CD8-positive, alpha-beta memory T cell (primary cell): Measurements from ENCODE around the gene CABP4. TPM values are rescaled to one million over a fixed set of nuclear protein-coding genes. Genes with fewer than 3 reads are reported as not detected.

Experiments used
- CTCF ChIA-PET: fragments of 350-600 bp; sonication (Branson Sonifier 250); formaldehyde crosslinking; loops from one replicate; lab custom pipeline; 2021; ENCODE audit warnings: antibody characterized with exemption; lab: Charles Lee
- POLR2A ChIA-PET: fragments of 350-600 bp; sonication (Branson Sonifier 250); formaldehyde crosslinking; loops from one replicate; lab custom pipeline; 2021; ENCODE audit warnings: antibody characterized with exemption; lab: Charles Lee
- DNase-seq, 5 donors: peaks; one replicate each; pipeline versions ENCODE4 v3.0.0 to v3.0.0-alpha.2; 2020 to 2022; ENCODE audit warnings: mixed read lengths in 1 of 5
- H3K27ac ChIP-seq: one replicate; pipeline ENCODE4 v1.7.0; 2013; ENCODE audit warnings: low read depth, mild to moderate bottlenecking, low read length, moderate library complexity
- H3K27me3 ChIP-seq: 2 replicates; pipeline ENCODE4 v1.7.0; 2013; ENCODE audit warnings: low read length, mild to moderate bottlenecking; ENCODE audit not compliant: insufficient read depth, poor library complexity, severe bottlenecking
- H3K36me3 ChIP-seq: 2 replicates; pipeline ENCODE4 v1.7.0; 2013; ENCODE audit warnings: mild to moderate bottlenecking, low read length, moderate library complexity; ENCODE audit not compliant: insufficient read depth
- H3K4me1 ChIP-seq: 2 replicates; pipeline ENCODE4 v1.7.0; 2013; ENCODE audit warnings: mild to moderate bottlenecking, low read length, moderate library complexity; ENCODE audit not compliant: insufficient read depth
- H3K4me3 ChIP-seq: 2 replicates; pipeline ENCODE4 v1.7.0; 2013; ENCODE audit warnings: mild to moderate bottlenecking, low read length
- H3K9me3 ChIP-seq: 2 replicates; pipeline ENCODE4 v1.7.0; 2013; ENCODE audit warnings: mild to moderate bottlenecking, low read length
- H3K27ac Mint-ChIP-seq, 8 donors: one replicate each; pipeline ENCODE4 v1.8.0; 2020 to 2021; ENCODE audit warnings: mixed read lengths in 8 of 8, mild to moderate bottlenecking in 6 of 8, inconsistent platforms in 3 of 8, moderate library complexity in 3 of 8
- H3K27me3 Mint-ChIP-seq, 2 donors: one replicate each; pipeline ENCODE4 v1.8.0; 2020 to 2021; ENCODE audit warnings: mixed read lengths in 2 of 2, mild to moderate bottlenecking in 1 of 2, moderate library complexity in 1 of 2
- H3K36me3 Mint-ChIP-seq, 3 donors: one replicate each; pipeline ENCODE4 v1.8.0; 2020 to 2021; ENCODE audit warnings: mixed read lengths in 3 of 3, inconsistent platforms in 1 of 3, mild to moderate bottlenecking in 1 of 3
- H3K4me1 Mint-ChIP-seq, 3 donors: one replicate each; pipeline ENCODE4 v1.8.0; 2020 to 2021; ENCODE audit warnings: mixed read lengths in 3 of 3, inconsistent platforms in 1 of 3, mild to moderate bottlenecking in 1 of 3
- H3K4me3 Mint-ChIP-seq, 7 donors: one replicate each; pipeline ENCODE4 v1.8.0; 2020 to 2021; ENCODE audit warnings: mixed read lengths in 7 of 7, mild to moderate bottlenecking in 6 of 7, moderate library complexity in 4 of 7, inconsistent platforms in 2 of 7
- H3K9me3 Mint-ChIP-seq, 5 donors: one replicate each; pipeline ENCODE4 v1.8.0; 2020 to 2022; ENCODE audit warnings: mixed read lengths in 5 of 5, mild to moderate bottlenecking in 3 of 5, moderate library complexity in 2 of 5, inconsistent platforms in 1 of 5
- polyA plus RNA-seq: library from polyadenylated mRNA; unstranded; fragments of 300-500 nt; fragmentation: Illumina TruSeq; gene quantifications from one replicate; pipeline ENCODE4 v1.2.3, GENCODE V29; 2021
- total RNA-seq, 2 experiments: library from RNA; stranded (reverse); gene quantifications; one replicate each; pipeline ENCODE4 v1.2.3, GENCODE V29; 2021

The CABP4 gene
- total and polyA plus RNA-seq, 3 experiments from 2014 or later, result 0.28 to 0.36 (median 0.33) TPM

DNA sequence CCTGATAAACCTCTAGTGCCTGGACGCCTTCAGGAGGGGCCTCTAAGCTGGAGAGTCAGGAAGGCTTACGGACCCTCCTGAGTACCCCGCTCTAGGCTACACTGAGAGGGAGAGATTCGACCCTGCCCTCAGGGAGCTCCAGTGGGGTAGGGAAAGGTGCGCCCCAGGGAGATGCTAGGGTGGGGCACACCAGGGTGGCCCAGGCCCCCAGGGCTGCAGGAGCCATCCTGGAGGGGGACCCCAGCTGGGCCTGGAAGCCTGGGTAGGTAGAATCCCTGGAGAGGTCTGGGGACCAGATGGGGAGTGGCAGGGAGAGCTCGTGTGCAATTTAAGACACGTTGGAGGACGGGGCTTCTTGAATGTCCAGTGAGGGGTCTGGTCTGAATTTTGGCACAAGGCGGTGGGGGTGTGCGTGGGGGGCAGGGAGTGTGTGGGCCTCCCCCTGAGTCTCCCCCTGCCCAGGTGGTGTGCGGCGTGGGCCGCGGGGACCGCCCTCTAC, 35.0 kb upstream of the CABP4 start:
- Mint-ChIP-seq H3K9me3 (no peaks in the 10 kb centered on the region), H3K27me3 (no peaks in the 10 kb centered on the region), H3K4me1 (peaks cover 42 to 62% (median 52%) of the 10 kb centered on the region in 3 donors), H3K36me3 (no peaks in the 10 kb centered on the region), H3K4me3 (peak overlapping the region; percentile 73 to 90 (median 83)), H3K27ac (peak overlapping the region; percentile 78 to 95 (median 86))
- H3K36me3 ChIP-seq, result no peaks in the 10 kb centered on the region
- H3K4me3 ChIP-seq, result peak overlapping the region; percentile 58
- H3K4me1 ChIP-seq, result peaks cover 51% of the 10 kb centered on the region
- ChIA-PET POLR2A (interaction anchor here (0.7 to 5.9 kb wide), 10 partner anchors 8 to 67 kb away, joined by 3 to 111 read pairs (median 8); partner anchors contain the start of genes POLD4, PPP1CA, PTPRCAP and RPS6KB2), CTCF (interaction anchor here (0.7 to 9.8 kb wide), 7 partner anchors 11 to 75 kb away, joined by 3 to 108 read pairs (median 3); partner anchors contain the start of genes PPP1CA, PTPRCAP, RAD9A and TBC1D10C)
- H3K27ac ChIP-seq, result peak overlapping the region; percentile 51
- no peak for DNase-seq
- H3K27me3 ChIP-seq, result no peaks in the 10 kb centered on the region
- H3K9me3 ChIP-seq, result no peaks in the 10 kb centered on the region

DNA sequence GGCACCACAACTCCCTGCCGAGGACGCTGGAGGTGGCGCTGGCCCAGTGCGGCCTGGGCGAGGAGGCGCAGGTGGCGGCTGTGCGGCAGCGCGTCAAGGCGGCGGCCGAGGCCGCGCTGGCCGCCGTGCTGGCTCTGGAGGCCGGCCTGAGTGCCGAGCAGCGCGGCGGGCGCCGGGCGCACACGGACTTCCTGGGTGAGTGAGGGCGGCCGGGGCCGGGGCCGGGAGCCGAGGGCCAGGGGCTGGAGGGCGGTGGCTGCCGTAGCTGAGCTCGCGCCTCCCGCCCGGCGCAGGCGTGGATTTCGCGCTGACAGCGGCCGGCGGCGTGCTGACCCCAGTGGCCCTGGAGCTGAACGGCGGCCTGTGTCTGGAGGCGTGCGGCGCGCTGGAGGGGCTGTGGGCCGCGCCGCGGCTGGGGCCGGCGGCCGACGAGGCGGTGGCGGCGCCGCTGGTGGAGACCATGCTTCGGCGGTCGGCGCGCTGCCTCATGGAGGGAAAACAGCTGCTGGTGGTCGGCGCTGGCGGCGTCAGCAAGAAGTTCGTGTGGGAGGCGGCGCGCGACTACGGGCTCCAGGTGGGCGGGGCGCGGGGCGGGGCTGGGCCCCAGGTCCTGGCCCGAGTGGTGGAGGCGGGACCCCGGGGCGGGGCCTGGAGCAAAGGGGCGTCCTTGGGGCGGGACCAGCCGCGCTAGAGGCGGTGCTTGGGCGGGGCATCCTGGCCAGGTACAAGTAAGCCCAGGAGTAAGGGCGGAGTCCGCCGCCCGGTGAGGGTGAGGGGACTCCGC, 34.3 kb upstream of the CABP4 start:
- peak overlapping the region; percentile 75 to 95 (median 88) for H3K27ac Mint-ChIP-seq
- H3K4me3 ChIP-seq, result peak overlapping the region; percentile 58
- peaks cover 49% of the 10 kb centered on the region for H3K4me1 ChIP-seq

DNA sequence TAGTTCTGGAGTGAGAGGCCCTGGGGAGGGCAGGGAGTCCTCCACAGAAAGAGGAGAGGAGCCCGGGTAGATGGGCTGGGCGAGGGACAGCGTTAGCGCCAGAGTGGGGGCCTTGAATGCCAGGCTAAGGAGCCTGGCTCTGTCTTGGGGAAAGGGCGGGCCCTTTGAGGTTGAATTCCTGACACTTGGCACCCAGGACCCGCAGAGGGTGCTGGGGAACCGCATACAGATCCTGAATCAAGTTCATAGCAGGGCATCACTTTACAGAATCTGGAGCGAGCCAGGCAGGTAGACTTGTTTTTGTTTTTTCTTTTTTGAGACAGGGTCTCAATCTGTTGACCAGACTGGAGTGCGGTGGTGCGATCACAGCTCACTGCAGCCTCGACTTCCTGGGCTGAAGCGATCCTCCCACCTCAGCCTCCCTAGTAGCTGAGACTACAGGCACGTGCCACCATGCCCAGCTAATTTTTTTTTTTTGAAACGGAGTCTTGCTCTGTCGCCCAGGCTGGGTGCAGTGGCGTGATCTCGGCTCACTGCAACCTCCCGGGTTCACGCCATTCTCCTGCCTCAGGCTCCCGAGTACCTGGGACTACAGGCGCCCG, 33.6 kb upstream of the CABP4 start:
- Mint-ChIP-seq H3K27ac (peak overlapping the region in 7 of 8 donors; percentile 75 to 94 (median 84)), H3K9me3 (no peaks in the 10 kb centered on the region), H3K36me3 (no peaks in the 10 kb centered on the region), H3K4me3 (peak overlapping the region; percentile 46 to 83 (median 71)), H3K27me3 (peaks cover 0 to 1% of the 10 kb centered on the region in 2 donors), H3K4me1 (peaks cover 36 to 55% (median 44%) of the 10 kb centered on the region in 3 donors)
- H3K36me3 ChIP-seq, result no peaks in the 10 kb centered on the region
- H3K27ac ChIP-seq, result no peak overlapping the region
- ChIA-PET CTCF (interaction anchor here (1.2 to 9.8 kb wide), 4 partner anchors 10 to 30 kb away, joined by 3 to 108 read pairs (median 8); partner anchors contain the start of genes PPP1CA, RAD9A and TBC1D10C), POLR2A (interaction anchor here (0.6 to 5.9 kb wide), 8 partner anchors 9 to 83 kb away, joined by 3 to 111 read pairs (median 8); partner anchors contain the start of genes POLD4, PPP1CA, PTPRCAP and TBC1D10C)
- H3K4me3 ChIP-seq, result peak overlapping the region; percentile 54
- H3K9me3 ChIP-seq, result no peaks in the 10 kb centered on the region
- peaks cover 42% of the 10 kb centered on the region for H3K4me1 ChIP-seq
- no peak for DNase-seq
- no peaks in the 10 kb centered on the region for H3K27me3 ChIP-seq

More for the DNA sequence above, 34.3 kb upstream of the CABP4 start:
- Mint-ChIP-seq H3K27me3 (peaks cover 0 to under 1% of the 10 kb centered on the region in 2 donors), H3K36me3 (no peaks in the 10 kb centered on the region), H3K4me3 (peak overlapping the region; percentile 70 to 90 (median 83)), H3K4me1 (peaks cover 43 to 62% (median 51%) of the 10 kb centered on the region in 3 donors), H3K9me3 (no peaks in the 10 kb centered on the region)
- Histone ChIP-seq H3K27ac (peak overlapping the region; percentile 51), H3K9me3 (no peaks in the 10 kb centered on the region), H3K36me3 (no peaks in the 10 kb centered on the region), H3K27me3 (no peaks in the 10 kb centered on the region)
- DNase-seq, result peak; percentile 97 to 99 (median 98)
- ChIA-PET POLR2A (interaction anchor here (0.6 to 5.9 kb wide), 10 partner anchors 8 to 83 kb away, joined by 3 to 111 read pairs (median 6); partner anchors contain the start of genes POLD4, PPP1CA, PTPRCAP and RPS6KB2), CTCF (interaction anchor here (1.2 to 9.8 kb wide), 5 partner anchors 10 to 48 kb away, joined by 3 to 108 read pairs (median 9); partner anchors contain the start of genes PPP1CA, RAD9A, TBC1D10C and TMEM134)

DNA sequence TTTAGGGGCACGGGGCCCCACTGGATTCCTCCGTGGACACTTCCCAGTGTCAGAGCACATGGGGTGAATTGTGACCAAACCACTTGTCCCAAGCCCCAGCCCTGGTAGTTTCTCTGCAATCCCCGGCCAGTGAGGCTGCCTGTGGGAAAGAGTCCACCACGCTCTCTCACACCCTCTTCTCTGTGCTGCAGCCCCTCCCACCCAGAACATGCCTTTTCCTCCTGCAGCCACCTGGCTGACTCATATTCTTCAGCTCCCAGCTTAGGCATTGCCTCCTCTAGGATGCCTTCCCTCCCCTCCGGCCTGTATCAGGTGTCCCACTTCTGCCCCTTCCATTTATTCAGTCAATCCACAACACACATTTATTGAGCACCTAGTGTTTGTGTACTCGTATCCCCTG, 32.3 kb upstream of the CABP4 start:
- Mint-ChIP-seq H3K4me3 (peak overlapping the region in 1 of 7 donors; percentile 24), H3K9me3 (no peaks in the 10 kb centered on the region), H3K36me3 (peaks cover 0 to under 1% (median 0%) of the 10 kb centered on the region in 3 donors), H3K27me3 (peaks cover 0 to 3% of the 10 kb centered on the region in 2 donors), H3K27ac (peak overlapping the region in 3 of 8 donors; percentile 22 to 75 (median 73)), H3K4me1 (peaks cover 35 to 50% (median 42%) of the 10 kb centered on the region in 3 donors)
- POLR2A ChIA-PET, result interaction anchor here (0.6 to 1.2 kb wide), 5 partner anchors 8 to 580 kb away, joined by 3 to 7 read pairs (median 3); partner anchors contain the start of gene TBC1D10C
- H3K27ac ChIP-seq, result no peak overlapping the region
- H3K36me3 ChIP-seq, result no peaks in the 10 kb centered on the region
- no peak for DNase-seq
- H3K4me1 ChIP-seq, result peaks cover 36% of the 10 kb centered on the region
- no peaks in the 10 kb centered on the region for H3K27me3 ChIP-seq
- CTCF ChIA-PET, result interaction anchor here (1.7 to 2.2 kb wide), 2 partner anchors 14 to 21 kb away, joined by 6 to 10 read pairs; partner anchors contain the start of gene PPP1CA
- H3K4me3 ChIP-seq, result no peak overlapping the region
- H3K9me3 ChIP-seq, result no peaks in the 10 kb centered on the region

DNA sequence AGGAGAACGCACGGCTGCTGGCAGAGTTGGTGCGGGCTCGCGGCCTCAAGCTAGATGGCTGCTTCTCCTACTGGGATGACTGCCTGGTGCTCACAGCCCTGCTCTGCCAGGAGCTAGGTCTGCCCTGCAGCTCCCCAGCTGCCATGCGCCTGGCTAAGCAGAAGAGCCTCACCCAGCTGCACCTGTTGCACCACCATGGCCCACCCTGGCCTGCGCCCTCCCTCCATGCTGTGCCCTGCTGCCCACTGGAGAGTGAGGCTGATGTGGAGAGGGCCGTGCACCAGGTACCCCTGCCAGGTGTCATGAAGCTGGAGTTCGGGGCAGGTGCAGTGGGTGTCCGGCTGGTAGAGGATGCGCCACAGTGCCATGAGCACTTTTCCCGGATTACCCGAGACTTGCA, 31.7 kb upstream of the CABP4 start:
- DNase-seq, result no peak
- Histone ChIP-seq H3K4me1 (peaks cover 31% of the 10 kb centered on the region), H3K36me3 (no peaks in the 10 kb centered on the region), H3K27me3 (no peaks in the 10 kb centered on the region), H3K9me3 (no peaks in the 10 kb centered on the region), H3K4me3 (no peak overlapping the region), H3K27ac (no peak overlapping the region)
- Mint-ChIP-seq H3K27ac (peak overlapping the region in 1 of 8 donors; percentile 75), H3K9me3 (no peaks in the 10 kb centered on the region), H3K4me1 (peaks cover 34 to 48% (median 41%) of the 10 kb centered on the region in 3 donors), H3K4me3 (peak overlapping the region in 1 of 7 donors; percentile 24), H3K36me3 (peaks cover 0 to 5% (median 0%) of the 10 kb centered on the region in 3 donors), H3K27me3 (peaks cover 0 to 6% of the 10 kb centered on the region in 2 donors)
- ChIA-PET CTCF (interaction anchor here (1.7 to 2.2 kb wide), 2 partner anchors 15 to 22 kb away, joined by 6 to 10 read pairs; partner anchors contain the start of gene PPP1CA), POLR2A (interaction anchor here (0.6 to 1.2 kb wide), 3 partner anchors 9 to 580 kb away, joined by 3 to 7 read pairs (median 3); no protein-coding TSS in a partner anchor)

DNA sequence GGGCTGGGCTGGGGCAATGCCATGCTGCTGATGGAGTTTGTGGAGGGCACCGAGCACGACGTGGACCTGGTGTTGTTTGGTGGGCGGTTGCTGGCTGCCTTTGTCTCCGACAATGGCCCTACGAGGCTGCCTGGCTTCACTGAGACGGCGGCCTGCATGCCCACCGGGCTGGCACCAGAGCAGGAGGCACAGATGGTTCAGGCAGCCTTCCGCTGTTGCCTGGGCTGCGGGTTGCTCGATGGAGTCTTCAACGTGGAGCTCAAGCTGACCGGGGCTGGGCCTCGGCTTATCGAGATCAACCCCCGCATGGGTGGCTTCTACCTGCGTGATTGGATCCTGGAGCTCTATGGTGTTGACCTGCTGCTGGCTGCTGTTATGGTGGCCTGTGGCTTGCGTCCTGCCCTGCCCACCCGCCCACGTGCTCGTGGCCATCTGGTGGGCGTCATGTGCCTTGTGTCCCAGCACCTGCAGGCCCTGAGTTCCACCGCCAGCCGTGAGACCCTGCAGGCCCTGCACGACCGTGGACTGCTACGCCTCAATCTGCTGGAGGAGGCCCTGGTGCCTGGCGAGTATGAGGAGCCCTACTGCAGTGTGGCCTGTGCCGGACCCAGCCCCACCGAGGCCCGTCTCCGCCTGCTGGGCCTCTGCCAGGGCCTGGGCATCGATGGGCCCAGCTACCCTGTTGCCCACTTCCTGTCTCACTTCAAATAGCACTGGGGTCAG, 31.1 kb upstream of the CABP4 start:
- Histone ChIP-seq H3K27me3 (no peaks in the 10 kb centered on the region), H3K4me3 (no peak overlapping the region), H3K9me3 (no peaks in the 10 kb centered on the region), H3K4me1 (peaks cover 29% of the 10 kb centered on the region), H3K36me3 (no peaks in the 10 kb centered on the region), H3K27ac (no peak overlapping the region)
- Mint-ChIP-seq H3K27me3 (peaks cover 0 to 6% of the 10 kb centered on the region in 2 donors), H3K4me3 (peak overlapping the region in 1 of 7 donors; percentile 9), H3K4me1 (peaks cover 33 to 48% (median 35%) of the 10 kb centered on the region in 3 donors), H3K27ac (no peak overlapping the region), H3K36me3 (peaks cover 0 to 7% (median 0%) of the 10 kb centered on the region in 3 donors), H3K9me3 (no peaks in the 10 kb centered on the region)
- CTCF ChIA-PET, result interaction anchor here (1.0 to 2.2 kb wide), 5 partner anchors 16 to 24 kb away, joined by 3 to 10 read pairs (median 5); partner anchors contain the start of gene PPP1CA
- no peak for DNase-seq
- POLR2A ChIA-PET, result interaction anchor here (0.5 to 1.2 kb wide), 3 partner anchors 11 to 21 kb away, joined by 3 to 6 read pairs (median 4); no protein-coding TSS in a partner anchor
